KMS-11 (cell line): ENCODE data around the gene ZNF107.

Experiments used
- H2AFZ ChIP-seq: fragments of 200-600 bp; sonication (generic); 2 replicates; pipeline ENCODE4 v1.6.1; 2016; ENCODE audit warnings: antibody characterized with exemption, mixed run types, low read depth
- H3K27ac ChIP-seq: fragments of 200-600 bp; sonication (generic); 2 replicates; pipeline ENCODE4 v1.6.1; 2016; ENCODE audit warnings: mild to moderate bottlenecking, mixed run types
- H3K27me3 ChIP-seq: fragments of 200-600 bp; sonication (generic); 2 replicates; pipeline ENCODE4 v1.6.1; 2017; ENCODE audit warnings: mild to moderate bottlenecking, low read depth, mixed run types, moderate library complexity; ENCODE audit not compliant: insufficient read depth
- H3K36me3 ChIP-seq: fragments of 200-600 bp; sonication (generic); 2 replicates; pipeline ENCODE4 v1.6.1; 2017; ENCODE audit warnings: mild to moderate bottlenecking, mixed run types; ENCODE audit not compliant: insufficient read depth
- H3K4me1 ChIP-seq: fragments of 200-600 bp; sonication (generic); 2 replicates; pipeline ENCODE4 v1.6.1; 2016; ENCODE audit warnings: mild to moderate bottlenecking, low read depth, mixed run types; ENCODE audit not compliant: poor library complexity, severe bottlenecking
- H3K4me2 ChIP-seq: fragments of 200-600 bp; sonication (generic); 2 replicates; pipeline ENCODE4 v1.7.0; 2016; ENCODE audit warnings: mild to moderate bottlenecking, mixed run types
- H3K4me3 ChIP-seq: fragments of 200-600 bp; sonication (generic); IDR thresholded peaks from 2 replicates; pipeline ENCODE4 v1.6.1; 2017; ENCODE audit warnings: low read depth, low read length, mixed read lengths; ENCODE audit not compliant: insufficient read depth
- H3K79me2 ChIP-seq: fragments of 200-600 bp; sonication (generic); 2 replicates; pipeline ENCODE4 v1.6.1; 2016; ENCODE audit warnings: low read depth, mixed run types; ENCODE audit not compliant: insufficient read depth
- H3K9ac ChIP-seq: fragments of 200-600 bp; sonication (generic); 2 replicates; pipeline ENCODE4 v1.6.1; 2016; ENCODE audit warnings: mild to moderate bottlenecking, mixed run types
- H4K20me1 ChIP-seq: fragments of 200-600 bp; sonication (generic); 2 replicates; pipeline ENCODE4 v1.6.1; 2016; ENCODE audit warnings: mild to moderate bottlenecking, mixed run types; ENCODE audit not compliant: insufficient read depth
- TF ChIP-seq, protein P1 (sequence below): fragments of 200-600 bp; sonication (generic); conservative IDR thresholded peaks from 2 replicates; pipeline ENCODE4 v1.6.1; 2017; ENCODE audit warnings: low read depth, mild to moderate bottlenecking, antibody characterized with exemption, low read length, moderate library complexity, mixed read lengths

The ZNF107 gene

DNA sequence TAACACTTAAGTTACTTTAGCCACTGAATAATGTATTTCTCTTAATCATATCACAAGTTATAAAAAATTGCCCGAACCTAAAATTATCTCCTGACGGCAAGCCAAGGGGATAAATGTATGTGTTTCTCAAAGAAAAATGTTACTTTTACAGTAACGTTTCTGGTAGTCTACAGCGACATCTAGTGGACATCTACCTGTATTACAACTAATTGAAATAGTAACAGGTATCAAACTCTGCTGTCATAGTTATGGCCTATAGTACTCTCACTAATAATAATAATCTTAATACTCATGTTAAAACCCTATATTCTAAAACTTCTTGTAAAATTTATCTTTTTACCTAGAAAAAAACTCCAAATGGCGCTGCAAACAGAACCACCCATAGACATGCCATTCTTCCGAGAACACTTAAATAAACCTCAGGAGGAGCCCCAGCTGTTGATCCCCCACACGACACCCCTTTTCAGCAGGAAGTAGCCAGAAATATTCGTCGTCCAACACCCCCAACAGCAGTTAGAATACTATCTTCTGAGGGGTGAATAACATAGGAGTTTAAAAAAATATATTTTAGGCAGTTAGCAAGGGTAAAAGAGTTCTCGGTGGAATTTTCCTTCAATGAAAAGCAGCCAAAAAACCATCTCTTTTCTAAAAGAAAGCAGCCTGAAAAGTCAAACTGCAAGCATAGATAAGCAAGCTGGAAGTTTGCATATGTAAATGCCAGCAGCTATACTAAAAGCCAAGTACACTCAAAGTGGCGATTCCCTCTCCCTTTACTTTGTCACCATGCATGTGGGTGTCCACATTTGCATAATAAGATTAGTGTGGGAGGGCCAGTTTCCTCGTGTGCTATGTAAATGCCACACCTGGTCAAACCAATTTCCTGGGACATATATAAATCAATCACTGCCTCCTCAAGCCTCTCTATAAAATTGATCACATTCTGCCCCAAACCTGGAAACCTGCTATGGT lies 40.5 kb upstream of the ZNF107 start:
- Histone ChIP-seq H3K4me3 (no peak overlapping the region), H3K79me2 (no peaks in the 10 kb centered on the region)

DNA sequence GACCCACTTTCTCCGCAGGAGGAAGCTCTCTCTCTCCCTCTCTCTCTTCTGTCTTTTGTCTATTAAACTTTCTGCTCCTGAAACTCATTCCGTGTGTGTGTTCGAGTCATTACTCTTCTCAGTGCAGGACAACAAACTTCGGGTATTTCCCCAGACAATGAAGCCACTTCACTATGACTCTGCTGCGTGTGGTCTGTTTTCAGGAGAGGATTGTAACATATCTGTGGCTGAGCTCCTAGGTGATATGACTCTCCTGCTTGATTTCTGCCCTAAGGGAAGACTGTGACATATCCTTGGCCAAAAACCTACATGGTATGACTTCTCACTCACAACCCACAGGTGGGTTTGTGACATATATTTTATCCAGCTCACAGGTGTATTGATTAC lies 39.9 kb upstream of the ZNF107 start:
- Histone ChIP-seq H3K27ac (no peak overlapping the region), H3K79me2 (no peaks in the 10 kb centered on the region), H3K4me3 (no peak overlapping the region), H3K4me1 (no peaks in the 10 kb centered on the region), H3K9ac (no peak overlapping the region), H2AFZ (no peak overlapping the region), H3K36me3 (no peaks in the 10 kb centered on the region), H3K4me2 (no peak overlapping the region), H3K27me3 (no peaks in the 10 kb centered on the region), H4K20me1 (no peaks in the 10 kb centered on the region)
- TF ChIP-seq, protein P1, sequence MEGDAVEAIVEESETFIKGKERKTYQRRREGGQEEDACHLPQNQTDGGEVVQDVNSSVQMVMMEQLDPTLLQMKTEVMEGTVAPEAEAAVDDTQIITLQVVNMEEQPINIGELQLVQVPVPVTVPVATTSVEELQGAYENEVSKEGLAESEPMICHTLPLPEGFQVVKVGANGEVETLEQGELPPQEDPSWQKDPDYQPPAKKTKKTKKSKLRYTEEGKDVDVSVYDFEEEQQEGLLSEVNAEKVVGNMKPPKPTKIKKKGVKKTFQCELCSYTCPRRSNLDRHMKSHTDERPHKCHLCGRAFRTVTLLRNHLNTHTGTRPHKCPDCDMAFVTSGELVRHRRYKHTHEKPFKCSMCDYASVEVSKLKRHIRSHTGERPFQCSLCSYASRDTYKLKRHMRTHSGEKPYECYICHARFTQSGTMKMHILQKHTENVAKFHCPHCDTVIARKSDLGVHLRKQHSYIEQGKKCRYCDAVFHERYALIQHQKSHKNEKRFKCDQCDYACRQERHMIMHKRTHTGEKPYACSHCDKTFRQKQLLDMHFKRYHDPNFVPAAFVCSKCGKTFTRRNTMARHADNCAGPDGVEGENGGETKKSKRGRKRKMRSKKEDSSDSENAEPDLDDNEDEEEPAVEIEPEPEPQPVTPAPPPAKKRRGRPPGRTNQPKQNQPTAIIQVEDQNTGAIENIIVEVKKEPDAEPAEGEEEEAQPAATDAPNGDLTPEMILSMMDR, result no peak

More for the DNA sequence above, 40.5 kb upstream of the ZNF107 start:
- Histone ChIP-seq H3K27me3 (no peaks in the 10 kb centered on the region), H3K4me2 (no peak overlapping the region), H2AFZ (no peak overlapping the region), H3K9ac (no peak overlapping the region), H3K4me1 (no peaks in the 10 kb centered on the region), H3K27ac (no peak overlapping the region), H3K36me3 (no peaks in the 10 kb centered on the region), H4K20me1 (no peaks in the 10 kb centered on the region)
- TF ChIP-seq, protein P1, result peak; percentile 91

DNA sequence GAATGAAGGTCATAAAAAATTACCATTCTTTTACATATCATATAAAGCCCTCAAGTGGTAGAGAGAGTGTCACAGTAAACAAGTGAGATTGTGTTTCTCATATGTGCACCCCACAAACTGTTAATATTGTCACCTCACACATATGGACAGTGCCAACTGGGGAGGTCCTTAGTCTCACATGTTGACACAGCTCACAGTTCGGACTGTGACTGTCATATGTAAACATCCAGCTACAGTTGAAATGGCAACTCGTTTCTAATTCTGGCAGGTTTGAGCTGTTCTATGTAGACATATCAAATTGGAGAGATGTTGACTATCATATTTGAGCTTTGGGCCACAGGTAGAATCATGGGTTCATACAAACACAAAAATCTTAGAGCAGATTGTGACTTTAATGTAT lies 39.4 kb upstream of the ZNF107 start:
- no peak overlapping the region for H2AFZ ChIP-seq
- H3K79me2 ChIP-seq, result no peaks in the 10 kb centered on the region
- no peak overlapping the region for H3K27ac ChIP-seq
- H3K4me2 ChIP-seq, result no peak overlapping the region
- H3K4me3 ChIP-seq, result no peak overlapping the region
- H3K4me1 ChIP-seq, result no peaks in the 10 kb centered on the region
- TF ChIP-seq, protein P1, result no peak
- H3K9ac ChIP-seq, result no peak overlapping the region
- no peaks in the 10 kb centered on the region for H4K20me1 ChIP-seq
- no peaks in the 10 kb centered on the region for H3K36me3 ChIP-seq
- no peaks in the 10 kb centered on the region for H3K27me3 ChIP-seq

DNA sequence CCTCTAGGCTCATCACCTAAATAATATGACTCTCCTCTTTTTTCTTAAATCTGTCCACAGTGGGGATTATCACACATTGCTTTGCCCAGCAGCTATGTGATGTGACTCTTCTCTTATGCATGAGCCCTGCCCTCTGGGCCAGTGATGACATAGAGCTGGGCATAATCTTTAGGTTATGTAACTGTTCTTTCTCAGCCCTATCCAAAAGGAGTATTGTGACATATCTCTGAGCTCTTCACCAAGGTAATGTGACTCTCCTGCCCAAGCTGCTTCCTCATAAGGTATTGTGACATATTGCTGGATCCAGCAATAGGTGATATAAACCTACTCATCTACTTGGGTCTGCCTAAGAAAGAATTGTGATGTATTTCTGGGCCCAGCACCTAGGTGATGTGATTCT lies 37.7 kb upstream of the ZNF107 start:
- no peaks in the 10 kb centered on the region for H3K79me2 ChIP-seq
- H3K9ac ChIP-seq, result no peak overlapping the region
- H3K4me3 ChIP-seq, result no peak overlapping the region
- H3K4me2 ChIP-seq, result no peak overlapping the region
- no peaks in the 10 kb centered on the region for H3K27me3 ChIP-seq
- H3K4me1 ChIP-seq, result no peaks in the 10 kb centered on the region
- no peaks in the 10 kb centered on the region for H3K36me3 ChIP-seq
- H2AFZ ChIP-seq, result no peak overlapping the region
- TF ChIP-seq, protein P1, result no peak
- H3K27ac ChIP-seq, result no peak overlapping the region
- H4K20me1 ChIP-seq, result no peaks in the 10 kb centered on the region
